Activated T-helper 1 cell treated with anti-CD3 and anti-CD28 coated beads, Interleukin-12 subunit alpha, Interleukin-12 subunit beta, Interleukin-2, Interleukin-4 antibody, amounts not matched to agents 30 ng/mL and 10 ng/mL and 1 ng/mL, durations not matched to agents 14 hours and 24 hours and 36 hours (primary cell): ENCODE results near the gene CRY1. TPM values are rescaled to one million over a fixed set of nuclear protein-coding genes. Genes with fewer than 3 reads are reported as not detected.
A peak's percentile ranks its signal among the peaks of the same experiment; 100 is the strongest.

Source experiments
- DNase-seq: peaks from one replicate; pipeline ENCODE4 v3.0.0; 2021; ENCODE audit warnings: low spot score
- H3K27ac Mint-ChIP-seq: one replicate; pipeline ENCODE4 v1.8.0; 2021; ENCODE audit warnings: mild to moderate bottlenecking, mixed read lengths
- H3K27me3 Mint-ChIP-seq: one replicate; pipeline ENCODE4 v1.8.0; 2022; ENCODE audit warnings: mild to moderate bottlenecking, moderate library complexity, mixed read lengths; ENCODE audit not compliant: insufficient read depth
- H3K36me3 Mint-ChIP-seq: one replicate; pipeline ENCODE4 v1.8.0; 2021; ENCODE audit warnings: low read depth, mixed read lengths
- H3K4me1 Mint-ChIP-seq: one replicate; pipeline ENCODE4 v1.8.0; 2021; ENCODE audit warnings: low read depth, mixed read lengths
- H3K4me3 Mint-ChIP-seq: one replicate; pipeline ENCODE4 v1.8.0; 2021; ENCODE audit warnings: mild to moderate bottlenecking, moderate library complexity, mixed read lengths
- H3K9me3 Mint-ChIP-seq: one replicate; pipeline ENCODE4 v1.8.0; 2021; ENCODE audit warnings: mixed read lengths
- intact Hi-C: fragments of 100-400 bp; cut with micrococcal nuclease; formaldehyde crosslinking; loops from one replicate; pipeline ENCODE4 v1.15.1; 2024
- total RNA-seq: library from RNA; stranded (reverse); gene quantifications from 2 replicates; pipeline ENCODE4 v1.2.3, GENCODE V29; 2022

Gene CRY1
- total RNA-seq, 1 donor from 2014 or later = 23.4 TPM

GRCh38 chr12:107103097-107103496 is 9.7 kb upstream of the CRY1 start:
- DNase-seq = no peak
- no peaks in the 10 kb centered on the region for H3K4me1 Mint-ChIP-seq
- no peak overlapping the region for H3K27ac Mint-ChIP-seq
- intact Hi-C loops = no loop called here
- peaks cover 27% of the 10 kb centered on the region for H3K27me3 Mint-ChIP-seq
- H3K9me3 Mint-ChIP-seq = no peaks in the 10 kb centered on the region
- H3K4me3 Mint-ChIP-seq = no peak overlapping the region
- H3K36me3 Mint-ChIP-seq = no peaks in the 10 kb centered on the region

GRCh38 chr12:107102294-107102693 is 8.9 kb upstream of the CRY1 start:
- Mint-ChIP-seq H3K27ac (no peak overlapping the region), H3K4me3 (no peak overlapping the region), H3K4me1 (no peaks in the 10 kb centered on the region), H3K9me3 (peaks cover 1% of the 10 kb centered on the region), H3K27me3 (peaks cover 29% of the 10 kb centered on the region), H3K36me3 (no peaks in the 10 kb centered on the region)
- DNase-seq = no peak
- intact Hi-C loops = no loop called here

- intact Hi-C loops = no loop called here
- H3K4me1 Mint-ChIP-seq = no peaks in the 10 kb centered on the region
- peaks cover 8% of the 10 kb centered on the region for H3K9me3 Mint-ChIP-seq
- no peaks in the 10 kb centered on the region for H3K36me3 Mint-ChIP-seq
- peaks cover 30% of the 10 kb centered on the region for H3K27me3 Mint-ChIP-seq
- no peak overlapping the region for H3K27ac Mint-ChIP-seq
- no peak for DNase-seq
- no peak overlapping the region for H3K4me3 Mint-ChIP-seq
Observed at GRCh38 chr12:107101651-107102050, 8.3 kb upstream of the CRY1 start.

- Mint-ChIP-seq H3K27me3 (peaks cover 22% of the 10 kb centered on the region), H3K9me3 (peaks cover 16% of the 10 kb centered on the region), H3K36me3 (no peaks in the 10 kb centered on the region), H3K4me1 (no peaks in the 10 kb centered on the region), H3K27ac (no peak overlapping the region), H3K4me3 (no peak overlapping the region)
- intact Hi-C loops = loop anchor here (10.0 kb wide), 2 partner anchors 845 to 1995 kb away; partner anchors contain the start of gene WASHC4
- no peak for DNase-seq
Observed at GRCh38 chr12:107099917-107100316, 6.6 kb upstream of the CRY1 start.

GRCh38 chr12:107096571-107096970 is 3.2 kb upstream of the CRY1 start:
- peaks cover 19% of the 10 kb centered on the region for H3K27me3 Mint-ChIP-seq
- no peak overlapping the region for H3K4me3 Mint-ChIP-seq
- H3K27ac Mint-ChIP-seq = no peak overlapping the region
- peaks cover 13% of the 10 kb centered on the region for H3K4me1 Mint-ChIP-seq
- DNase-seq = no peak
- H3K9me3 Mint-ChIP-seq = peaks cover 16% of the 10 kb centered on the region
- H3K36me3 Mint-ChIP-seq = no peaks in the 10 kb centered on the region
- intact Hi-C loops = loop anchor here (10.0 kb wide), 2 partner anchors 842 to 1992 kb away; partner anchors contain the start of gene WASHC4

- H3K9me3 Mint-ChIP-seq = peaks cover 16% of the 10 kb centered on the region
- H3K36me3 Mint-ChIP-seq = no peaks in the 10 kb centered on the region
- no peak for DNase-seq
- no peak overlapping the region for H3K4me3 Mint-ChIP-seq
- peaks cover 13% of the 10 kb centered on the region for H3K4me1 Mint-ChIP-seq
- H3K27ac Mint-ChIP-seq = no peak overlapping the region
- intact Hi-C loops = loop anchor here (5.0 to 10.0 kb wide), 3 partner anchors 177 to 1989 kb away; partner anchors contain the start of gene WASHC4
- H3K27me3 Mint-ChIP-seq = peaks cover 11% of the 10 kb centered on the region
Observed at GRCh38 chr12:107094183-107094448, 767 bp upstream of the CRY1 start.

GRCh38 chr12:107092669-107093416 is 506 bp downstream of the CRY1 start:
- Mint-ChIP-seq H3K27me3 (peaks cover 5% of the 10 kb centered on the region), H3K4me1 (peaks cover 13% of the 10 kb centered on the region), H3K9me3 (peaks cover 16% of the 10 kb centered on the region), H3K36me3 (no peaks in the 10 kb centered on the region), H3K27ac (no peak overlapping the region), H3K4me3 (no peak overlapping the region)
- intact Hi-C loops = loop anchor here (1.0 to 10.0 kb wide), 15 partner anchors 11 to 1988 kb away; partner anchors contain the start of genes MTERF2, POLR3B, PRDM4 and PWP1
- peak; percentile 29 for DNase-seq

GRCh38 chr12:107091989-107092641 is 1.2 kb downstream of the CRY1 start:
- intact Hi-C loops = loop anchor here (1.0 to 10.0 kb wide), 9 partner anchors 12 to 1987 kb away; partner anchors contain the start of genes PWP1, TMEM263 and WASHC4
- Mint-ChIP-seq H3K4me3 (no peak overlapping the region), H3K27me3 (peaks cover 2% of the 10 kb centered on the region), H3K9me3 (peaks cover 13% of the 10 kb centered on the region), H3K36me3 (no peaks in the 10 kb centered on the region), H3K27ac (no peak overlapping the region), H3K4me1 (peaks cover 13% of the 10 kb centered on the region)
- peak; percentile 12 for DNase-seq

- H3K27me3 Mint-ChIP-seq = peaks cover 3% of the 10 kb centered on the region
- peaks cover 7% of the 10 kb centered on the region for H3K9me3 Mint-ChIP-seq
- H3K36me3 Mint-ChIP-seq = peaks cover 3% of the 10 kb centered on the region
- DNase-seq = no peak
- H3K4me1 Mint-ChIP-seq = peaks cover 13% of the 10 kb centered on the region
- no peak overlapping the region for H3K4me3 Mint-ChIP-seq
- H3K27ac Mint-ChIP-seq = no peak overlapping the region
- intact Hi-C loops = loop anchor here (5.0 to 10.0 kb wide), 3 partner anchors 174 to 1987 kb away; partner anchors contain the start of gene WASHC4
Observed at GRCh38 chr12:107091381-107091780, 2.0 kb downstream of the CRY1 start.

GRCh38 chr12:107090711-107091110 is 2.6 kb downstream of the CRY1 start:
- Mint-ChIP-seq H3K27me3 (peaks cover 3% of the 10 kb centered on the region), H3K9me3 (peaks cover 1% of the 10 kb centered on the region), H3K4me1 (peaks cover 13% of the 10 kb centered on the region), H3K27ac (no peak overlapping the region), H3K36me3 (peaks cover 5% of the 10 kb centered on the region), H3K4me3 (no peak overlapping the region)
- intact Hi-C loops = loop anchor here (5.0 to 10.0 kb wide), 3 partner anchors 173 to 1986 kb away; partner anchors contain the start of gene WASHC4
- DNase-seq = no peak

GRCh38 chr12:107088912-107089311 is 4.4 kb downstream of the CRY1 start:
- DNase-seq = no peak
- no peaks in the 10 kb centered on the region for H3K9me3 Mint-ChIP-seq
- peaks cover 3% of the 10 kb centered on the region for H3K27me3 Mint-ChIP-seq
- intact Hi-C loops = no loop called here
- H3K36me3 Mint-ChIP-seq = peaks cover 5% of the 10 kb centered on the region
- no peak overlapping the region for H3K4me3 Mint-ChIP-seq
- peaks cover 3% of the 10 kb centered on the region for H3K4me1 Mint-ChIP-seq
- no peak overlapping the region for H3K27ac Mint-ChIP-seq

GRCh38 chr12:107086314-107086713 is 7.0 kb downstream of the CRY1 start:
- Mint-ChIP-seq H3K36me3 (peaks cover 5% of the 10 kb centered on the region), H3K4me1 (no peaks in the 10 kb centered on the region), H3K27me3 (peaks cover 11% of the 10 kb centered on the region), H3K9me3 (peaks cover 11% of the 10 kb centered on the region), H3K4me3 (no peak overlapping the region), H3K27ac (no peak overlapping the region)
- intact Hi-C loops = no loop called here
- DNase-seq = no peak

- no peak overlapping the region for H3K4me3 Mint-ChIP-seq
- H3K4me1 Mint-ChIP-seq = no peaks in the 10 kb centered on the region
- peaks cover 4% of the 10 kb centered on the region for H3K36me3 Mint-ChIP-seq
- intact Hi-C loops = no loop called here
- peaks cover 8% of the 10 kb centered on the region for H3K27me3 Mint-ChIP-seq
- H3K9me3 Mint-ChIP-seq = peaks cover 11% of the 10 kb centered on the region
- H3K27ac Mint-ChIP-seq = no peak overlapping the region
- no peak for DNase-seq
Observed at GRCh38 chr12:107081778-107082177, 11.6 kb downstream of the CRY1 start.
